ENCODE data around the gene SCN3A.

The SCN3A gene

GRCh38 chr2:165109915-165110314, 93.9 kb downstream of the SCN3A start:
- no peak for DNase-seq

- no peak for DNase-seq
These were observed 97.9 kb downstream of the SCN3A start for GRCh38 chr2:165105926-165106325.

GRCh38 chr2:165087933-165088901, 115.6 kb downstream of the SCN3A start:
- no peak for DNase-seq

- no peak for DNase-seq
These were observed 117.5 kb downstream of the SCN3A start for GRCh38 chr2:165086337-165086736.

- DNase-seq = no peak
These were observed 120.5 kb downstream of the SCN3A start for GRCh38 chr2:165083326-165083725.

- no peak for DNase-seq
These were observed 121.4 kb downstream of the SCN3A start for GRCh38 chr2:165082479-165082878.

GRCh38 chr2:165081276-165081675, 122.6 kb downstream of the SCN3A start:
- no peak for DNase-seq

- no peak for DNase-seq
These were observed 124.4 kb downstream of the SCN3A start for GRCh38 chr2:165079432-165079831.

- no peak for DNase-seq
These were observed 124.9 kb downstream of the SCN3A start for GRCh38 chr2:165078913-165079312.

- no peak for DNase-seq
These were observed 129.0 kb downstream of the SCN3A start for GRCh38 chr2:165074884-165075283.

GRCh38 chr2:165074323-165074722, 129.5 kb downstream of the SCN3A start:
- no peak for DNase-seq

GRCh38 chr2:165070076-165070475, 133.8 kb downstream of the SCN3A start:
- no peak for DNase-seq

- no peak for DNase-seq
These were observed 134.7 kb downstream of the SCN3A start for GRCh38 chr2:165069151-165069550.

- no peak for DNase-seq
These were observed 135.4 kb downstream of the SCN3A start for GRCh38 chr2:165068487-165068757.

GRCh38 chr2:165067643-165068486, 136.0 kb downstream of the SCN3A start:
- no peak for DNase-seq

- DNase-seq = no peak
These were observed 139.1 kb downstream of the SCN3A start for GRCh38 chr2:165064743-165065142.

GRCh38 chr2:165060411-165060810, 143.4 kb downstream of the SCN3A start:
- DNase-seq = no peak

- DNase-seq = no peak
These were observed 145.2 kb downstream of the SCN3A start for GRCh38 chr2:165058476-165059265.

- DNase-seq = no peak
These were observed 145.9 kb downstream of the SCN3A start for GRCh38 chr2:165057931-165058330.

- no peak for DNase-seq
These were observed 146.5 kb downstream of the SCN3A start for GRCh38 chr2:165057308-165057707.

GRCh38 chr2:165056564-165056963, 147.3 kb downstream of the SCN3A start:
- no peak for DNase-seq

GRCh38 chr2:165055082-165055851, 148.6 kb downstream of the SCN3A start:
- peak in 1 of 5 donors; percentile 9 for DNase-seq

Data from T-helper 1 cell (primary cell).